PC-9 (cell line): ENCODE measurements around the gene IRS2.

ENCODE experiments used
- EZH2 ChIP-seq: fragments of 200-600 bp; sonication (generic); IDR thresholded peaks from 2 replicates; pipeline ENCODE4 v1.8.0; 2017; ENCODE audit warnings: antibody characterized with exemption, low read depth
- TF ChIP-seq, protein P1 (sequence below): fragments of 200-600 bp; sonication (generic); conservative IDR thresholded peaks from 2 replicates; pipeline ENCODE4 v1.6.1; 2017; ENCODE audit warnings: mixed run types, antibody characterized with exemption, mild to moderate bottlenecking, moderate library complexity

DNA sequence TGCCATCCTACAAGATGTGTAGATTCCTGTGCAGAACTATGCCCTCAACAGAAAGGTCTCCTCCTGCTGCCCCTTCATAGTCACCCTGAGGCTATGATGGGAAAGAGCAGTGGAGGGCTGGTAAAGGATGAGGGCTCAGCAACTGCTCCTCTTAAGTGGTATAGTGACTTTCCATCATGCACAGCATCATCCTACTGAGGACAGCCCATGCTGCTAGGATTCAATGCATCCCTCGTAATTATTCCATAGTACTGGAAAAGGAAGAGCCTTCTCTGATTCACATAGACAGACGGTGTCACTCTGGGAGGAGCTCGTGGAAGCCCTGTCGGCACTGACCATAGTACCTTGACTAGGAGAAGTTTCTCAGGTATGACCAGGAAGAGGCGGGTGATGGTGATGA is 47.6 kb upstream of the IRS2 start:
- TF ChIP-seq, protein P1, sequence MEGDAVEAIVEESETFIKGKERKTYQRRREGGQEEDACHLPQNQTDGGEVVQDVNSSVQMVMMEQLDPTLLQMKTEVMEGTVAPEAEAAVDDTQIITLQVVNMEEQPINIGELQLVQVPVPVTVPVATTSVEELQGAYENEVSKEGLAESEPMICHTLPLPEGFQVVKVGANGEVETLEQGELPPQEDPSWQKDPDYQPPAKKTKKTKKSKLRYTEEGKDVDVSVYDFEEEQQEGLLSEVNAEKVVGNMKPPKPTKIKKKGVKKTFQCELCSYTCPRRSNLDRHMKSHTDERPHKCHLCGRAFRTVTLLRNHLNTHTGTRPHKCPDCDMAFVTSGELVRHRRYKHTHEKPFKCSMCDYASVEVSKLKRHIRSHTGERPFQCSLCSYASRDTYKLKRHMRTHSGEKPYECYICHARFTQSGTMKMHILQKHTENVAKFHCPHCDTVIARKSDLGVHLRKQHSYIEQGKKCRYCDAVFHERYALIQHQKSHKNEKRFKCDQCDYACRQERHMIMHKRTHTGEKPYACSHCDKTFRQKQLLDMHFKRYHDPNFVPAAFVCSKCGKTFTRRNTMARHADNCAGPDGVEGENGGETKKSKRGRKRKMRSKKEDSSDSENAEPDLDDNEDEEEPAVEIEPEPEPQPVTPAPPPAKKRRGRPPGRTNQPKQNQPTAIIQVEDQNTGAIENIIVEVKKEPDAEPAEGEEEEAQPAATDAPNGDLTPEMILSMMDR = no peak
- no peak for TF ChIP-seq EZH2
